WERI-Rb-1 (cell line): Measurements from ENCODE around the gene HIVEP3.

Source experiments
- DNase-seq: peaks from one replicate; pipeline ENCODE4 v3.0.0-alpha.2; 2020
- H3K27ac ChIP-seq: fragments of 250-450 bp; sonication (Bioruptor Pico); 2 replicates; pipeline ENCODE4 v1.5.1; 2020; ENCODE audit warnings: mild to moderate bottlenecking, moderate library complexity
- H3K27me3 ChIP-seq: fragments of 250-450 bp; sonication (Bioruptor Pico); 2 replicates; pipeline ENCODE4 v1.5.1; 2021; ENCODE audit warnings: mild to moderate bottlenecking, low read depth, moderate library complexity; ENCODE audit not compliant: insufficient read depth, severe bottlenecking
- H3K36me3 ChIP-seq: fragments of 250-450 bp; sonication (Bioruptor Pico); 2 replicates; pipeline ENCODE4 v1.5.1; 2020; ENCODE audit warnings: mild to moderate bottlenecking, moderate library complexity
- H3K4me3 ChIP-seq: 2 replicates; pipeline ENCODE4 v1.5.1; 2011; ENCODE audit warnings: low read depth, mild to moderate bottlenecking, control low read depth, low read length
- H3K9me3 ChIP-seq: fragments of 250-450 bp; sonication (Bioruptor Pico); 2 replicates; pipeline ENCODE4 v1.5.1; 2021; ENCODE audit warnings: mild to moderate bottlenecking, moderate library complexity; ENCODE audit not compliant: severe bottlenecking
- CTCF ChIP-seq: IDR thresholded peaks from 2 replicates; pipeline ENCODE4 v1.5.1; 2011; ENCODE audit warnings: low read depth, mild to moderate bottlenecking, control low read depth, inconsistent platforms, low read length

Gene HIVEP3

GRCh38 chr1:41618066-41618825 lies 300.5 kb downstream of the HIVEP3 start:
- Histone ChIP-seq H3K9me3 (no peaks in the 10 kb centered on the region), H3K27ac (no peak overlapping the region), H3K27me3 (no peaks in the 10 kb centered on the region), H3K36me3 (no peaks in the 10 kb centered on the region), H3K4me3 (no peak overlapping the region)
- TF ChIP-seq CTCF, result no peak
- DNase-seq, result no peak

- Histone ChIP-seq H3K9me3 (no peaks in the 10 kb centered on the region), H3K4me3 (no peak overlapping the region), H3K27ac (no peak overlapping the region), H3K27me3 (no peaks in the 10 kb centered on the region), H3K36me3 (no peaks in the 10 kb centered on the region)
- no peak for TF ChIP-seq CTCF
- no peak for DNase-seq
These were observed 301.4 kb downstream of the HIVEP3 start for GRCh38 chr1:41617336-41617735.

GRCh38 chr1:41616563-41616962 lies 302.2 kb downstream of the HIVEP3 start:
- H3K9me3 ChIP-seq, result no peaks in the 10 kb centered on the region
- no peaks in the 10 kb centered on the region for H3K27me3 ChIP-seq
- no peak for TF ChIP-seq CTCF
- H3K4me3 ChIP-seq, result no peak overlapping the region
- H3K36me3 ChIP-seq, result no peaks in the 10 kb centered on the region
- no peak for DNase-seq
- H3K27ac ChIP-seq, result no peak overlapping the region

- TF ChIP-seq CTCF, result no peak
- Histone ChIP-seq H3K27ac (no peak overlapping the region), H3K27me3 (no peaks in the 10 kb centered on the region), H3K9me3 (no peaks in the 10 kb centered on the region), H3K36me3 (no peaks in the 10 kb centered on the region), H3K4me3 (no peak overlapping the region)
- no peak for DNase-seq
These were observed 302.7 kb downstream of the HIVEP3 start for GRCh38 chr1:41615981-41616380.

- no peak for TF ChIP-seq CTCF
- no peaks in the 10 kb centered on the region for H3K36me3 ChIP-seq
- no peaks in the 10 kb centered on the region for H3K27me3 ChIP-seq
- no peaks in the 10 kb centered on the region for H3K9me3 ChIP-seq
- H3K4me3 ChIP-seq, result no peak overlapping the region
- DNase-seq, result no peak
- H3K27ac ChIP-seq, result no peak overlapping the region
These were observed 303.4 kb downstream of the HIVEP3 start for GRCh38 chr1:41615316-41615715.

- DNase-seq, result no peak
- Histone ChIP-seq H3K27ac (no peak overlapping the region), H3K4me3 (no peak overlapping the region), H3K27me3 (no peaks in the 10 kb centered on the region), H3K9me3 (no peaks in the 10 kb centered on the region), H3K36me3 (no peaks in the 10 kb centered on the region)
- no peak for TF ChIP-seq CTCF
These were observed 303.9 kb downstream of the HIVEP3 start for GRCh38 chr1:41614818-41615217.
